Kidney epithelial cell (primary cell): ENCODE data around the gene CDC45. TPM values are rescaled to one million over a fixed set of nuclear protein-coding genes. Genes with fewer than 3 reads are reported as not detected.

Experiments used
- DNase-seq: peaks from one replicate; pipeline ENCODE4 v3.0.0-alpha.2; 2010; ENCODE audit warnings: low read depth
- H3K27me3 ChIP-seq: 2 replicates; pipeline ENCODE4 v1.6.0; 2011; ENCODE audit warnings: low read length; ENCODE audit not compliant: control insufficient read depth, insufficient read depth
- H3K36me3 ChIP-seq: 2 replicates; pipeline ENCODE4 v1.5.1; 2011; ENCODE audit warnings: low read length; ENCODE audit not compliant: control insufficient read depth, insufficient read depth
- H3K4me3 ChIP-seq: 2 replicates; pipeline ENCODE4 v1.5.1; 2011; ENCODE audit warnings: low read depth, mild to moderate bottlenecking, control low read depth, low read length
- CTCF ChIP-seq: IDR thresholded peaks from 2 replicates; pipeline ENCODE4 v1.5.1; 2011; ENCODE audit warnings: mild to moderate bottlenecking, moderate library complexity, low read length, control low read depth, inconsistent platforms; ENCODE audit not compliant: insufficient read depth, poor library complexity, severe bottlenecking
- total RNA-seq: library from RNA; depleted of rRNA; stranded (reverse); fragments of >200 nt; gene quantifications from 2 replicates; pipeline ENCODE4 v1.2.3, GENCODE V29; 2015

The CDC45 gene
- total RNA-seq, 1 donor from 2014 or later, result 5.6 TPM

GRCh38 chr22:19469421-19469820 lies 10.3 kb upstream of the CDC45 start:
- TF ChIP-seq CTCF, result no peak
- Histone ChIP-seq H3K4me3 (no peak overlapping the region), H3K27me3 (no peaks in the 10 kb centered on the region), H3K36me3 (peaks cover 9% of the 10 kb centered on the region)
- DNase-seq, result no peak

GRCh38 chr22:19470010-19470409 lies 9.7 kb upstream of the CDC45 start:
- no peak for DNase-seq
- Histone ChIP-seq H3K4me3 (no peak overlapping the region), H3K36me3 (peaks cover 9% of the 10 kb centered on the region), H3K27me3 (no peaks in the 10 kb centered on the region)
- TF ChIP-seq CTCF, result no peak

GRCh38 chr22:19471572-19471971 lies 8.1 kb upstream of the CDC45 start:
- H3K36me3 ChIP-seq, result peaks cover 7% of the 10 kb centered on the region
- no peak for DNase-seq
- no peak for TF ChIP-seq CTCF

GRCh38 chr22:19472233-19472632 lies 7.5 kb upstream of the CDC45 start:
- DNase-seq, result no peak
- Histone ChIP-seq H3K4me3 (no peak overlapping the region), H3K36me3 (peaks cover 7% of the 10 kb centered on the region), H3K27me3 (no peaks in the 10 kb centered on the region)
- TF ChIP-seq CTCF, result no peak

More at GRCh38 chr22:19471572-19471971, 8.1 kb upstream of the CDC45 start:
- no peak overlapping the region for H3K4me3 ChIP-seq
- no peaks in the 10 kb centered on the region for H3K27me3 ChIP-seq

GRCh38 chr22:19473578-19473977 lies 6.1 kb upstream of the CDC45 start:
- H3K36me3 ChIP-seq, result peaks cover 4% of the 10 kb centered on the region
- no peak overlapping the region for H3K4me3 ChIP-seq
- DNase-seq, result no peak
- TF ChIP-seq CTCF, result peak; percentile 13
- H3K27me3 ChIP-seq, result no peaks in the 10 kb centered on the region

- no peak for DNase-seq
- no peak for TF ChIP-seq CTCF
Measured at GRCh38 chr22:19476023-19476422, 3.7 kb upstream of the CDC45 start.

More at GRCh38 chr22:19476023-19476422, 3.7 kb upstream of the CDC45 start:
- Histone ChIP-seq H3K27me3 (no peaks in the 10 kb centered on the region), H3K36me3 (peaks cover 2% of the 10 kb centered on the region), H3K4me3 (no peak overlapping the region)
